DMS53 treated with DMSO at 0.1 percent for 48 hours (cell line): ENCODE measurements around the gene DNAJC22.

Experiments
- DNase-seq: peaks from one replicate; lab custom pipeline; 2025; ENCODE audit not compliant: unreplicated experiment; lab: John Stamatoyannopoulos, UW

Gene DNAJC22

GRCh38 chr12:49344486-49345050 is 2.1 kb upstream of the DNAJC22 start:
- no peak for DNase-seq

- no peak for DNase-seq
These were observed 1.4 kb upstream of the DNAJC22 start for GRCh38 chr12:49345051-49345824.

GRCh38 chr12:49345825-49346658 is 646 bp upstream of the DNAJC22 start:
- DNase-seq = no peak

GRCh38 chr12:49347311-49348193 is 864 bp downstream of the DNAJC22 start:
- DNase-seq = peak; percentile 67

- DNase-seq = no peak
These were observed 2.1 kb downstream of the DNAJC22 start for GRCh38 chr12:49348781-49349180.

- no peak for DNase-seq
These were observed 2.6 kb downstream of the DNAJC22 start for GRCh38 chr12:49349266-49349665.

- no peak for DNase-seq
These were observed 5.7 kb downstream of the DNAJC22 start for GRCh38 chr12:49352351-49352750.

- DNase-seq = no peak
These were observed 9.2 kb downstream of the DNAJC22 start for GRCh38 chr12:49355913-49356312.

- peak; percentile 33 for DNase-seq
These were observed 10.5 kb downstream of the DNAJC22 start for GRCh38 chr12:49357103-49357678.

- peak; percentile 81 for DNase-seq
These were observed 11.9 kb downstream of the DNAJC22 start for GRCh38 chr12:49358483-49359141.

GRCh38 chr12:49359671-49360070 is 13.0 kb downstream of the DNAJC22 start:
- no peak for DNase-seq

GRCh38 chr12:49362077-49362476 is 15.4 kb downstream of the DNAJC22 start:
- no peak for DNase-seq

GRCh38 chr12:49364989-49365388 is 18.3 kb downstream of the DNAJC22 start:
- no peak for DNase-seq

- no peak for DNase-seq
These were observed 18.9 kb downstream of the DNAJC22 start for GRCh38 chr12:49365542-49365941.

- no peak for DNase-seq
These were observed 19.5 kb downstream of the DNAJC22 start for GRCh38 chr12:49366096-49366651.

GRCh38 chr12:49366652-49367380 is 20.1 kb downstream of the DNAJC22 start:
- DNase-seq = peak; percentile 81

- DNase-seq = no peak
These were observed 20.9 kb downstream of the DNAJC22 start, which contains the start of gene SPATS2 for GRCh38 chr12:49367381-49368239. Gene SPATS2, plus strand, starts transcription at chr12:49367462. Its CDS starts 93,551 bp downstream, at chr12:49461013.

- no peak for DNase-seq
These were observed 21.5 kb downstream of the DNAJC22 start for GRCh38 chr12:49368240-49368600.
